Stomach (tissue), 9 donors: Measurements from ENCODE around the gene FANCB. TPM values are rescaled to one million over a fixed set of nuclear protein-coding genes. Genes with fewer than 3 reads are reported as not detected.

Experiments used
- DNase-seq, 2 donors: peaks; one replicate each; pipeline versions ENCODE4 v3.0.0 to v3.0.0-alpha.2; 2013 to 2019
- H3K27ac ChIP-seq, 5 donors: fragments of 200-600 bp in 4 of 5; sonication (generic) in 4 of 5; one replicate each; pipeline ENCODE4 v1.5.1; 2013 to 2019; ENCODE audit warnings: mild to moderate bottlenecking in 1 of 5, moderate library complexity in 1 of 5
- H3K27me3 ChIP-seq, 3 donors: fragments of 200-600 bp; sonication (generic); one replicate each; pipeline ENCODE4 v1.5.1; 2017 to 2019; ENCODE audit warnings: mixed run types in 1 of 3
- H3K36me3 ChIP-seq, 4 donors: fragments of 200-600 bp; sonication (generic); 1 replicate in 3 of 4; 2 replicates in 1 of 4; pipeline ENCODE4 v1.5.1; 2016 to 2019
- H3K4me1 ChIP-seq, 4 donors: fragments of 200-600 bp; sonication (generic); one replicate each; pipeline ENCODE4 v1.5.1; 2016 to 2019
- H3K4me3 ChIP-seq, 4 donors: fragments of 200-600 bp; sonication (generic) in 3 of 4; one replicate each; pipeline ENCODE4 v1.5.1; 2016 to 2019; ENCODE audit warnings: mild to moderate bottlenecking in 1 of 4
- H3K9me3 ChIP-seq, 4 donors: fragments of 200-600 bp; sonication (generic); one replicate each; pipeline ENCODE4 v1.5.1; 2016 to 2019
- CTCF ChIP-seq, 7 experiments: fragments of 450-650 bp in 4 of 7; fragments of 200-600 bp in 3 of 7; sonication (generic) in 3 of 7; IDR thresholded peaks; one replicate each; pipeline ENCODE4 v1.5.1; 2016 to 2019; ENCODE audit warnings: antibody characterized with exemption in 7 of 7, control low read depth in 2 of 7, mild to moderate bottlenecking in 1 of 7
- EP300 ChIP-seq: sonication (generic); formaldehyde crosslinking; IDR thresholded peaks from one replicate; pipeline ENCODE4 v1.6.1; 2017; ENCODE audit warnings: antibody characterized with exemption
- POLR2A ChIP-seq, 4 donors: fragments of 450-650 bp; IDR thresholded peaks; one replicate each; pipeline ENCODE4 v1.6.1; 2016; ENCODE audit warnings: antibody characterized with exemption in 4 of 4, control low read depth in 2 of 4, mild to moderate bottlenecking in 1 of 4, moderate library complexity in 1 of 4
- POLR2AphosphoS5 ChIP-seq, 3 donors: sonication (generic); formaldehyde crosslinking; IDR thresholded peaks; one replicate each; pipeline ENCODE4 v1.6.1; 2016; ENCODE audit warnings: antibody characterized with exemption in 3 of 3
- WGBS, 5 donors: extraction: QIAGEN DNeasy Blood & Tissue Kit in 3 of 5; methylation state at CpG; one replicate each; pipeline versions ENCODE4 v1.1.5 to v1.1.7; 2013 to 2018; 5-methylcytosine and 5-hydroxymethylcytosine counted together
- intact Hi-C: fragments of 100-400 bp; cut with DNase I; formaldehyde crosslinking; loops from one replicate; pipeline ENCODE4 v1.15.1; 2023; ENCODE audit warnings: low total_unique reads
- polyA plus RNA-seq, 3 donors: library from polyadenylated mRNA; stranded (reverse); fragments of 200-250 nt; gene quantifications; one replicate each; pipeline ENCODE4 v1.2.3, GENCODE V29; 2013
- total RNA-seq, 5 donors: library from RNA; depleted of rRNA; stranded (reverse); fragments of >200 nt; gene quantifications; one replicate each; pipeline versions ENCODE4 v1.1.0 to v1.2.3, GENCODE V29; 2014 to 2016
- donor health status: healthy with polysubstance abuse.
- donor health status: Bipolar disorder and iron deficiency.
- donor health status: healthy.

FANCB gene
- total and polyA plus RNA-seq, 8 donors: 0.25 to 5.3 (median 0.66) TPM; not detected in 2

GRCh38 chrX:14916017-14916674 lies 43.3 kb upstream of the FANCB start:
- Histone ChIP-seq H3K4me3 (no peak overlapping the region), H3K36me3 (peaks cover 0 to 69% (median 24%) of the 10 kb centered on the region in 4 donors), H3K9me3 (no peaks in the 10 kb centered on the region), H3K4me1 (no peaks in the 10 kb centered on the region), H3K27me3 (no peaks in the 10 kb centered on the region), H3K27ac (no peak overlapping the region)
- DNase-seq: no peak
- 53 to 71% (median 66%) methylated on average over 3 of the region's 3 CpGs for WGBS, 5 donors
- intact Hi-C loops: no loop called here
- no peak for TF ChIP-seq EP300
- TF ChIP-seq CTCF (IDR thresholded peaks at IDR 0.05): no peak
- no peak for TF ChIP-seq POLR2A (IDR thresholded peaks at IDR 0.05)
- TF ChIP-seq POLR2AphosphoS5 (IDR thresholded peaks at IDR 0.05): no peak

- Histone ChIP-seq H3K4me1 (no peaks in the 10 kb centered on the region), H3K27ac (no peak overlapping the region), H3K36me3 (peaks cover 0 to 74% (median 26%) of the 10 kb centered on the region in 4 donors), H3K27me3 (no peaks in the 10 kb centered on the region), H3K4me3 (no peak overlapping the region), H3K9me3 (no peaks in the 10 kb centered on the region)
- WGBS, 5 donors: 81 to 98% (median 90%) methylated on average over 3 of the region's 3 CpGs
- intact Hi-C loops: no loop called here
- TF ChIP-seq POLR2A (IDR thresholded peaks at IDR 0.05) (no peak), EP300 (no peak), POLR2AphosphoS5 (IDR thresholded peaks at IDR 0.05) (no peak), CTCF (IDR thresholded peaks at IDR 0.05) (no peak)
- no peak for DNase-seq
Observed at GRCh38 chrX:14915596-14915995, 42.7 kb upstream of the FANCB start.

GRCh38 chrX:14913241-14913640 lies 40.4 kb upstream of the FANCB start:
- intact Hi-C loops: no loop called here
- Histone ChIP-seq H3K27me3 (no peaks in the 10 kb centered on the region), H3K4me3 (no peak overlapping the region), H3K4me1 (no peaks in the 10 kb centered on the region), H3K27ac (no peak overlapping the region), H3K36me3 (peaks cover 0 to 63% (median 23%) of the 10 kb centered on the region in 4 donors), H3K9me3 (no peaks in the 10 kb centered on the region)
- DNase-seq: no peak
- WGBS, 5 donors: 64 to 87% (median 75%) methylated on average over 2 of the region's 2 CpGs
- TF ChIP-seq POLR2A (IDR thresholded peaks at IDR 0.05): no peak
- TF ChIP-seq POLR2AphosphoS5 (IDR thresholded peaks at IDR 0.05): no peak
- TF ChIP-seq EP300: no peak
- TF ChIP-seq CTCF (IDR thresholded peaks at IDR 0.05): no peak

- Histone ChIP-seq H3K36me3 (peaks cover 0 to 12% (median 10%) of the 10 kb centered on the region in 4 donors), H3K27ac (no peak overlapping the region), H3K4me3 (no peak overlapping the region), H3K9me3 (peaks cover 0 to 9% (median 0%) of the 10 kb centered on the region in 4 donors), H3K4me1 (no peaks in the 10 kb centered on the region), H3K27me3 (no peaks in the 10 kb centered on the region)
- intact Hi-C loops: no loop called here
- DNase-seq: no peak
- 57 to 85% (median 59%) methylated on average over 2 of the region's 2 CpGs for WGBS, 5 donors
- no peak for TF ChIP-seq CTCF (IDR thresholded peaks at IDR 0.05)
- TF ChIP-seq POLR2AphosphoS5 (IDR thresholded peaks at IDR 0.05): no peak
- TF ChIP-seq POLR2A (IDR thresholded peaks at IDR 0.05): no peak
- TF ChIP-seq EP300: no peak
Observed at GRCh38 chrX:14903891-14904290, 31.0 kb upstream of the FANCB start.
